Measurements from ENCODE around the gene PLCZ1.
"Not testable (repeated sequence)": the region's sequence is repeated elsewhere in the genome, so short reads cannot be mapped to it uniquely, and the experiment has no call there.

The PLCZ1 gene

GRCh38 chr12:18737819-18738218 is at the start of gene PLCZ1, which contains the start of gene CAPZA3:
TSS of gene PLCZ1 (minus strand) at chr12:18738012. CDS start at chr12:18737371, 641 bp downstream.
TSS of gene CAPZA3 (plus strand) at chr12:18738119. CDS start at chr12:18738269, 150 bp downstream.
- no peak for DNase-seq (ENCODE audit: low read depth in 2 of 2)

DNA sequence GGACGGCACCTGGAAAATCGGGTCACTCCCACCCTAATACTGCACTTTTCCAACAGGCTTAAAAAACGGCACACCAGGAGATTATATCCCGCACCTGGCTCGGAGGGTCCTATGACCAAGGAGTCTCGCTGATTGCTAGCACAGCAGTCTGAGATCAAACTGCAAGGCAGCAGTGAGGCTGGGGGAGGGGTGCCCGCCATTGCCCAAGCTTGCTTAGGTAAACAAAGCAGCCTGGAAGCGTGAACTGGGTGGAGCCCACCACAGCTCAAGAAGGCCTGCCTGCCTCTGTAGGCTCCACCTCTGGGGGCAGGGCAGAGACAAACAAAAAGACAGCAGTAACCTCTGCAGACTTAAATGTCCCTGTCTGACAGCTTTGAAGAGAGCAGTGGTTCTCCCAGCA is 47.7 kb upstream of the PLCZ1 start:
- DNase-seq (ENCODE audit: low read depth in 2 of 2) = not testable (repeated sequence)

DNA sequence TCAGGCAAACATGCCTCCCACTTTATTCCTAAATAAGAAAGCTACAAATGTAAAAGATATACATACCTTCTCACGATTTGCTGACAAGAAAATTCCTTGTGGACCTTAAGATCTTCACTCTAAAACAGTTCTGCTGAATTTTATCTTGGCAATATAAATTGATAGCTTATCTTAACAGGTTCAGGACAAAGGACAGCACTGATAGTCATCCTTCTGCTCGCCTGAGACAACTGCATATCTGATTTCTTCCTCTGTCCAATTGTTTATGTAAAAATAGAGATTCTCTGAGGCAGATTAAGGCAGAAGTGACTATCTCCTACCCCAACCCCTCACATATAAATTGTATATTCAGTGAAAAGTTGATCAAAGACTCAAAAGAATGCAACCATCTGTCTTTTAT is 45.0 kb upstream of the PLCZ1 start:
- DNase-seq (ENCODE audit: low read depth in 2 of 2) = no peak

- not testable (repeated sequence) for DNase-seq (ENCODE audit: low read depth in 2 of 2)
These were observed 28.7 kb upstream of the PLCZ1 start for GRCh38 chr12:18766479-18766878.

GRCh38 chr12:18755341-18755740 is 17.5 kb upstream of the PLCZ1 start:
- DNase-seq (ENCODE audit: low read depth in 2 of 2) = no peak

GRCh38 chr12:18754124-18754707 is 16.4 kb upstream of the PLCZ1 start:
- no peak for DNase-seq (ENCODE audit: low read depth in 2 of 2)

DNA sequence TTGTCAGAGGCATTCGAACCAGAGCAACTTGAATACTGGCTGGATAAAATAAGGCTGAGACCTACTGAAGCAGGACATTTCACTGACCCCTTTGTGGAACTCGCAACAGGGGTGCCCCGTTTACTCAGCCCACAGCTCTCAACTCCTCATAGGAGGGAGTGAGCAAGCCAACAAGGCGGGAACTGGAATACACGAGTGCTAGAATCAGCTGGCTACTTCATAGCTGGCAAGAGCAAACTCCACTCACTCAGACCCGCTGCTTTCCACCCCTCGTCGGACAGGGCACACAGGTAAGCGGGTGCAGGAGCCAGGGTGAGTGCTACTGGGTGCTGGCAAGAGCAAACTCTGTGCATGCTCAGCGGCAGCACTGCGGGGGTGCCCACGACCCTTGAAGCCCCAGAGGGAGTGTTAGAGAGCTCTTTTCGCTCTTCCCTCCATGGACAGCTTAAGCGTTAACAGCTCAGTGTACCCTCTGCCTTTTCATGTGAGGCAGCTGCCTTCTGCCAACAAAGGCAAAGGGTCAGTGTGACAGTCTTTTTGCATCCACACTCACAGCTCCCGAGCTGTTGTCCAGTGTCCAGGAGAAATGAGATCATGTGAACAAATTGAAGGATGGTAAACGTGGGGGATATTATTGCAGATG is 15.8 kb upstream of the PLCZ1 start:
- DNase-seq (ENCODE audit: low read depth in 2 of 2) = no peak

- DNase-seq (ENCODE audit: low read depth in 2 of 2) = no peak
These were observed 15.1 kb upstream of the PLCZ1 start for GRCh38 chr12:18752947-18753346.

- peak; percentile 94 for DNase-seq (ENCODE audit: low read depth in 2 of 2)
These were observed 14.6 kb upstream of the PLCZ1 start for GRCh38 chr12:18752280-18752920.

- no peak for DNase-seq (ENCODE audit: low read depth in 2 of 2)
These were observed 14.1 kb upstream of the PLCZ1 start for GRCh38 chr12:18751866-18752265.

GRCh38 chr12:18750085-18750484 is 12.3 kb upstream of the PLCZ1 start:
- DNase-seq (ENCODE audit: low read depth in 2 of 2) = no peak

GRCh38 chr12:18749386-18749957 is 11.7 kb upstream of the PLCZ1 start:
- peak; percentile 47 to 50 for DNase-seq (ENCODE audit: low read depth in 2 of 2)

DNA sequence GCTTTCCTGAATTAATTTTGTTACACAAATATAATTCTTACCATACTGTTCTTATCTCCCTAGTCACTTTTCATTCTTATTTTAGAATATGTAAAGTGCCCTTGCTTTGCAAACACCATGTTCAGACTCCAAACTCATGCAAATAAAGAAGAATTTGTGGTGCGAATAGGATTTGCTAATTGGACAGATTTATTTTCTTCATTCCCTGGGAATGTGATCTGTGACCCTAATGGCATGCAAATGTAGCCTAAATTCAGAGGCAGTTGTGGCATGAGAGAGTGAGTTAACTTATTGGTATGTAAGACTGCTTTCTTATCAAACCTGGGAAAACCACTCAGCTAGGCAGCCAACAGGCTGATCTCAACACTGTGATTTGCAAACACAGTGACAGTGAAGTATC is 10.1 kb upstream of the PLCZ1 start:
- peak; percentile 85 to 86 for DNase-seq (ENCODE audit: low read depth in 2 of 2)

- no peak for DNase-seq (ENCODE audit: low read depth in 2 of 2)
These were observed 6.7 kb downstream of the PLCZ1 start for GRCh38 chr12:18731156-18731555.

GRCh38 chr12:18723752-18724151 is 14.1 kb downstream of the PLCZ1 start:
- DNase-seq (ENCODE audit: low read depth in 2 of 2) = peak; percentile 46 to 55

DNA sequence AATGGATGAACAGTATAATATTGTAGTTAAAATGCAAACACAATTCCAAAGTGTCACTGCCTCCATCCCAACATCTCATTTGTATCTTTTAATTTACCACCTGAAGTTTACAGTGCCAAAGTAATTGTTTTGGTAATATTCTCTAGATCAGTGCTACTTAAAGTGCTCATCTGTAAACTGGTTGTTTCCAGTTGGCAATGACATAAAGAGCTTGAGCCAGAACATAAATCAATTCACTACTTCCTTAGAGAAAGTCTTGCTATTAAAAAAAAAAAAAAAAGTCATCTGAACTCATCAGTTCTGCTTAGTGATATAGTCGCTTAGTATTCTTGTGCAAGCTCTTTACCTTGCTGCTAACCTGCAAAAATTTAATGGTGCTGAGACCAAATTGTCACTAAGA is 16.4 kb downstream of the PLCZ1 start:
- no peak for DNase-seq (ENCODE audit: low read depth in 2 of 2)

GRCh38 chr12:18720690-18721089 is 17.1 kb downstream of the PLCZ1 start:
- no peak for DNase-seq (ENCODE audit: low read depth in 2 of 2)

GRCh38 chr12:18719922-18720510 is 17.8 kb downstream of the PLCZ1 start:
- peak in 1 of 2 experiments; percentile 20 for DNase-seq (ENCODE audit: low read depth in 2 of 2)

- no peak for DNase-seq (ENCODE audit: low read depth in 2 of 2)
These were observed 19.4 kb downstream of the PLCZ1 start for GRCh38 chr12:18718462-18718861.

GRCh38 chr12:18716236-18716635 is 21.6 kb downstream of the PLCZ1 start:
- no peak for DNase-seq (ENCODE audit: low read depth in 2 of 2)

- DNase-seq (ENCODE audit: low read depth in 2 of 2) = no peak
These were observed 31.0 kb downstream of the PLCZ1 start for GRCh38 chr12:18706798-18707197.

DNA sequence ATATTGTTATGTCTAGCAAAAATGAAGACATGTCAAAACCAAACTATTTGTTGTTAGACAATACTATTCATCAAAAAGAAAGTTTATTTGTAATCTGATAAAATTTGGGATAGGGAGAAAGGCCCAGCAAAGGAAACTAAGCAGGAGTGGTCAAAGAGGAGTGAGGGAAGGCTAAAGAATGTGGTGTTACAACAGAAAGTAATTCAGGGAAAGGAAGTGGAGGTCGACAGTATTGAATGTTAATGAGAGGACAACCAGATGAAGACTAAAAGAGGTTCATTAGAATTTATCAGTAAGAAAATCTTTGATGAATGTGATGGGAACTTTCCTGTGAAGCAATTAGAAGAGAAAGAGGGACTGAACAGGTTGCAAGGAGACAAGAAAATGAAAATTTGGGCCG is 33.9 kb downstream of the PLCZ1 start:
- DNase-seq (ENCODE audit: low read depth in 2 of 2) = no peak

Data from fibroblast of skin of left biceps (primary cell).